DND-41 (cell line): ENCODE measurements around the gene NOL11.

Experiments
- EZH2 ChIP-seq: IDR thresholded peaks from 3 replicates; pipeline ENCODE4 v1.6.1; 2012; ENCODE audit warnings: borderline replicate concordance, low read depth, mild to moderate bottlenecking, moderate library complexity, low read length, inconsistent platforms; ENCODE audit not compliant: severe bottlenecking
- TF ChIP-seq, protein P1 (sequence below): IDR thresholded peaks from 2 replicates; pipeline ENCODE4 v1.5.1; 2012; ENCODE audit warnings: borderline replicate concordance, low read length, moderate library complexity, mild to moderate bottlenecking; ENCODE audit not compliant: poor library complexity, severe bottlenecking; ENCODE audit errors: extremely low read depth

DNA sequence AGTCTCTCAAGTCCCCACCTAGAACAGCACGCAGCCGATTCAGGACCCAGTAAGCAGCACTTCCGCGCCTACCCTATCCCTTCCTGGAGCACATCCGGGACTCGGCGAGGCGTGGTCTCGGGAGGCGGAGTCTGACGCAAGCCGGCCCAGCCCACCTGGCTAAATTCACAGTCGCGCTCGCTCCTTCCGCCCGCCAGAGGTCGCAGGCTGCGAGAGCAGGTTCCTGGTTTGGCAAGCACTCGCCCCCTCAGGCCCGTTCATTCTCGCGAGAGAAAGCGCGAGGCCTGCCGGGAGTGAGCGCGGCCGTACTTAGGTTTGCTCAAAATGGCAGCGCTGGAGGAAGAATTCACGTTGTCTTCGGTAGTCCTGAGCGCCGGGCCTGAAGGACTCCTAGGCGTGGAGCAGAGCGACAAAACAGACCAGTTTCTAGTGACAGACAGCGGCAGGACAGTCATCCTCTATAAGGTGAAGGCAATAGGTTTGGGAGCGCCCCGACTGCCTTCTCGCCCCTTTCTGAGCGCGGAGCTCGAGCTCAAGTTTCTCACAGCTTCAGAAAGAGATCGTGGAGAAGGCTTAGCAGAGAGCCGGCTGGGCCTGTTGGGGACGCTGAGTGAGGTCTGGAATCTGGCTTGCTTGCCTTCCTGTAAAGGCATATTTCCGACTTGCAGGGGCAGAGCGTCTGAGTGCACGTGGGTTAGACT lies at the start of gene NOL11:
- TF ChIP-seq, protein P1, sequence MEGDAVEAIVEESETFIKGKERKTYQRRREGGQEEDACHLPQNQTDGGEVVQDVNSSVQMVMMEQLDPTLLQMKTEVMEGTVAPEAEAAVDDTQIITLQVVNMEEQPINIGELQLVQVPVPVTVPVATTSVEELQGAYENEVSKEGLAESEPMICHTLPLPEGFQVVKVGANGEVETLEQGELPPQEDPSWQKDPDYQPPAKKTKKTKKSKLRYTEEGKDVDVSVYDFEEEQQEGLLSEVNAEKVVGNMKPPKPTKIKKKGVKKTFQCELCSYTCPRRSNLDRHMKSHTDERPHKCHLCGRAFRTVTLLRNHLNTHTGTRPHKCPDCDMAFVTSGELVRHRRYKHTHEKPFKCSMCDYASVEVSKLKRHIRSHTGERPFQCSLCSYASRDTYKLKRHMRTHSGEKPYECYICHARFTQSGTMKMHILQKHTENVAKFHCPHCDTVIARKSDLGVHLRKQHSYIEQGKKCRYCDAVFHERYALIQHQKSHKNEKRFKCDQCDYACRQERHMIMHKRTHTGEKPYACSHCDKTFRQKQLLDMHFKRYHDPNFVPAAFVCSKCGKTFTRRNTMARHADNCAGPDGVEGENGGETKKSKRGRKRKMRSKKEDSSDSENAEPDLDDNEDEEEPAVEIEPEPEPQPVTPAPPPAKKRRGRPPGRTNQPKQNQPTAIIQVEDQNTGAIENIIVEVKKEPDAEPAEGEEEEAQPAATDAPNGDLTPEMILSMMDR, result peak; percentile 97
- no peak for TF ChIP-seq EZH2
